GM18870 (cell line): ENCODE measurements around the gene TSPAN33.

Experiments used
- ATAC-seq: cut with Tn5 transposase; IDR thresholded peaks from one replicate; pipeline ENCODE4 v1.9.1; 2021; ENCODE audit warnings: moderate library complexity; ENCODE audit not compliant: unreplicated experiment

The TSPAN33 gene

GRCh38 chr7:129134356-129134987 lies 10.0 kb upstream of the TSPAN33 start:
- ATAC-seq: no peak

GRCh38 chr7:129136887-129137642 lies 7.4 kb upstream of the TSPAN33 start:
- no peak for ATAC-seq

- ATAC-seq: no peak
Observed at GRCh38 chr7:129143724-129144094, 798 bp upstream of the TSPAN33 start.

- no peak for ATAC-seq
Observed at GRCh38 chr7:129144834-129145668, 544 bp downstream of the TSPAN33 start.

GRCh38 chr7:129146237-129146979 lies 1.9 kb downstream of the TSPAN33 start:
- peak; percentile 72 for ATAC-seq

- ATAC-seq: no peak
Observed at GRCh38 chr7:129147731-129148130, 3.2 kb downstream of the TSPAN33 start.

GRCh38 chr7:129149511-129149910 lies 5.0 kb downstream of the TSPAN33 start:
- no peak for ATAC-seq

- no peak for ATAC-seq
Observed at GRCh38 chr7:129150199-129150996, 5.9 kb downstream of the TSPAN33 start.

- no peak for ATAC-seq
Observed at GRCh38 chr7:129157651-129158050, 13.1 kb downstream of the TSPAN33 start.

- no peak for ATAC-seq
Observed at GRCh38 chr7:129159539-129159938, 15.0 kb downstream of the TSPAN33 start.

- no peak for ATAC-seq
Observed at GRCh38 chr7:129160161-129160905, 15.8 kb downstream of the TSPAN33 start.

GRCh38 chr7:129161524-129162225 lies 17.2 kb downstream of the TSPAN33 start:
- ATAC-seq: no peak

- ATAC-seq: no peak
Observed at GRCh38 chr7:129162732-129163131, 18.2 kb downstream of the TSPAN33 start.

- ATAC-seq: no peak
Observed at GRCh38 chr7:129163875-129164544, 19.5 kb downstream of the TSPAN33 start.

GRCh38 chr7:129166745-129167144 lies 22.2 kb downstream of the TSPAN33 start:
- ATAC-seq: peak; percentile 52

GRCh38 chr7:129167817-129168216 lies 23.3 kb downstream of the TSPAN33 start:
- ATAC-seq: no peak

GRCh38 chr7:129168231-129169021 lies 23.9 kb downstream of the TSPAN33 start:
- ATAC-seq: no peak
